K562 (cell line): ENCODE data around the gene EXOC4. TPM values are rescaled to one million over a fixed set of nuclear protein-coding genes. Genes with fewer than 3 reads are reported as not detected.

Experiments used
- ATAC-seq: fragments of 200-7000 bp; cut with Tn5 transposase; 3 replicates; pipeline ENCODE4 v1.9.1; 2020; ENCODE audit warnings: moderate library complexity
- BruUV-seq: library from RNA; stranded (reverse); fragments of 400-500 nt; replicated peaks from 2 replicates; lab custom pipeline; 2021; lab: Mats Ljungman, UMichigan
- CTCF ChIA-PET: fragments of 300-600 bp; formaldehyde crosslinking; extraction: SDS; loops from one replicate; lab custom pipeline; 2021; ENCODE audit warnings: low intra/inter-chr PET ratio; lab: Yijun Ruan, JAX
- POLR2A ChIA-PET: fragments of 300-600, 350-650 bp; sonication (Branson Sonifier 250); formaldehyde crosslinking; extraction: SDS; loops from one replicate; lab custom pipeline; 2021; ENCODE audit warnings: antibody characterized with exemption, inconsistent platforms; lab: Yijun Ruan, JAX
- DNase-seq, 4 experiments: peaks; one replicate each; pipeline versions ENCODE4 v3.0.0 to v3.0.0-alpha.2; 2011 to 2018; ENCODE audit warnings: low spot score in 3 of 4, mixed read lengths in 3 of 4; ENCODE audit errors: extremely low read depth in 1 of 4
- FAIRE-seq: peaks from 2 replicates; lab custom pipeline; 2011; peaks lifted over from hg19 to GRCh38; lab: Jason Lieb, UNC
- H2AFZ ChIP-seq: 2 replicates; pipeline ENCODE4 v1.6.0; 2011; ENCODE audit warnings: low read depth, low read length, control low read depth, inconsistent platforms
- H3K27ac ChIP-seq: fragments of 200-600 bp; 3 replicates; pipeline ENCODE4 v1.8.0; 2011; ENCODE audit warnings: low read depth, mild to moderate bottlenecking, control low read depth, inconsistent platforms, low read length, moderate library complexity, mixed read lengths; ENCODE audit errors: extremely low read depth
- H3K27me3 ChIP-seq, 2 experiments: fragments of 300-600 bp in 1 of 2; 2 replicates in 1 of 2; 3 replicates in 1 of 2; pipeline versions ENCODE4 v1.6.0 to v1.8.0; 2011; ENCODE audit warnings: inconsistent platforms in 2 of 2, low read length in 2 of 2, mild to moderate bottlenecking in 1 of 2, mixed read lengths in 1 of 2, moderate library complexity in 1 of 2; ENCODE audit not compliant: control insufficient read depth in 2 of 2, insufficient read depth in 2 of 2
- H3K36me3 ChIP-seq: fragments of 300-600 bp; 3 replicates; pipeline ENCODE4 v1.8.0; 2011; ENCODE audit warnings: mild to moderate bottlenecking, low read length, inconsistent platforms; ENCODE audit not compliant: control insufficient read depth, insufficient read depth
- H3K4me1 ChIP-seq, 2 experiments: fragments of 200-600 bp in 1 of 2; replicated peaks in 1 of 2; 2 replicates in 1 of 2; 3 replicates in 1 of 2; pipeline versions ENCODE4 v1.5.1 to v1.8.0; 2011; ENCODE audit warnings: inconsistent platforms in 2 of 2, low read length in 2 of 2, mild to moderate bottlenecking in 1 of 2, mixed read lengths in 1 of 2, moderate library complexity in 1 of 2; ENCODE audit not compliant: control insufficient read depth in 2 of 2, insufficient read depth in 2 of 2
- H3K4me2 ChIP-seq: 2 replicates; pipeline ENCODE4 v1.6.1; 2011; ENCODE audit warnings: low read length, control low read depth, inconsistent platforms, mixed read lengths; ENCODE audit not compliant: insufficient read depth
- H3K4me3 ChIP-seq: fragments of 200-600 bp; sonication (generic), shearing (Covaris generic); 2 replicates; pipeline ENCODE4 v1.5.1; 2016; ENCODE audit warnings: control low read depth, inconsistent platforms
- H3K79me2 ChIP-seq: fragments of 200-600 bp; 3 replicates; pipeline ENCODE4 v1.8.0; 2011; ENCODE audit warnings: low read length, inconsistent platforms; ENCODE audit not compliant: control insufficient read depth, insufficient read depth
- H3K9ac ChIP-seq, 2 experiments: 2 replicates each; pipeline versions ENCODE4 v1.6.0 to v1.6.1; 2011; ENCODE audit warnings: low read depth in 2 of 2, low read length in 2 of 2, control low read depth in 1 of 2, inconsistent platforms in 1 of 2, mild to moderate bottlenecking in 1 of 2, mixed read lengths in 1 of 2; ENCODE audit not compliant: insufficient read depth in 1 of 2
- H3K9me1 ChIP-seq: one replicate; pipeline ENCODE4 v1.6.0; 2011; ENCODE audit warnings: inconsistent platforms, mild to moderate bottlenecking, low read length, moderate library complexity; ENCODE audit not compliant: control insufficient read depth, insufficient read depth
- H3K9me3 ChIP-seq: replicated peaks from 2 replicates; pipeline ENCODE4 v1.5.1; 2011; ENCODE audit warnings: low read depth, low read length, inconsistent platforms; ENCODE audit not compliant: control insufficient read depth, insufficient read depth
- H4K20me1 ChIP-seq: replicated peaks from 2 replicates; pipeline ENCODE4 v1.6.1; 2011; ENCODE audit warnings: low read length, inconsistent platforms, mixed read lengths; ENCODE audit not compliant: control insufficient read depth, insufficient read depth
- ARID1B ChIP-seq: fragments of 450-650 bp; IDR thresholded peaks from 2 replicates; pipeline ENCODE4 v1.6.1; 2016; ENCODE audit warnings: antibody characterized with exemption, mild to moderate bottlenecking, inconsistent platforms
- CBFA2T2 ChIP-seq: fragments of 450-650 bp; conservative IDR thresholded peaks from 2 replicates; pipeline ENCODE4 v1.6.1; 2017; ENCODE audit warnings: mild to moderate bottlenecking
- CBFA2T3 ChIP-seq: fragments of 450-650 bp; IDR thresholded peaks from 2 replicates; pipeline ENCODE4 v1.6.1; 2017
- DPF2 ChIP-seq: fragments of 450-650 bp; IDR thresholded peaks from 2 replicates; pipeline ENCODE4 v1.6.1; 2016
- E2F5 ChIP-seq: sonication (generic); formaldehyde crosslinking; IDR thresholded peaks from 2 replicates; pipeline ENCODE4 v1.8.0; 2022; ENCODE audit warnings: mild to moderate bottlenecking, missing genetic modification reagents
- ESRRB ChIP-seq: fragments of 250-450 bp; sonication (Bioruptor Pico); IDR thresholded peaks from 2 replicates; pipeline ENCODE4 v1.5.0; 2020; ENCODE audit warnings: mild to moderate bottlenecking, moderate library complexity, borderline replicate concordance
- MCM7 ChIP-seq, 2 experiments: fragments of 450-650 bp; IDR thresholded peaks; 2 replicates each; pipeline ENCODE4 v1.6.1; 2016 to 2018
- NFE2L1 ChIP-seq: fragments of 450-650 bp; IDR thresholded peaks from 2 replicates; pipeline ENCODE4 v1.6.1; 2016; ENCODE audit warnings: missing genetic modification characterization, low read depth, mild to moderate bottlenecking, missing compliant biosample characterization, moderate library complexity, borderline replicate concordance
- NRF1 ChIP-seq, 2 experiments: fragments of 450-650 bp; IDR thresholded peaks in 1 of 2; conservative IDR thresholded peaks in 1 of 2; 2 replicates each; pipeline ENCODE4 v1.6.1; 2014; ENCODE audit warnings: mild to moderate bottlenecking in 2 of 2
- PYGO2 ChIP-seq: fragments of 450-650 bp; IDR thresholded peaks from 2 replicates; pipeline ENCODE4 v1.6.1; 2016; ENCODE audit warnings: mild to moderate bottlenecking, missing genetic modification characterization, moderate library complexity, missing compliant biosample characterization
- SAFB2 ChIP-seq: fragments of 200-400 bp; formaldehyde crosslinking; IDR thresholded peaks from 2 replicates; pipeline ENCODE4 v1.6.1; 2018; ENCODE audit warnings: borderline replicate concordance, low read length, low read depth, moderate library complexity; ENCODE audit not compliant: severe bottlenecking
- SMAD4 ChIP-seq: fragments of 250-450 bp; sonication (Bioruptor Pico); conservative IDR thresholded peaks from 2 replicates; pipeline ENCODE4 v1.8.0; 2021; ENCODE audit warnings: inconsistent platforms, mild to moderate bottlenecking, moderate library complexity
- TAF7 ChIP-seq: fragments of 450-650 bp; IDR thresholded peaks from 2 replicates; pipeline ENCODE4 v1.6.1; 2016; ENCODE audit warnings: missing genetic modification characterization, missing compliant biosample characterization
- ZNF280A ChIP-seq: fragments of 450-650 bp; IDR thresholded peaks from 2 replicates; pipeline ENCODE4 v1.6.1; 2018; ENCODE audit warnings: mild to moderate bottlenecking, low read depth; ENCODE audit not compliant: partially characterized antibody
- WGBS: fragments of 100-300 bp; shearing (Covaris generic); methylation state at CpG from one replicate; pipeline ENCODE4 v1.1.6; 2016; ENCODE audit warnings: low coverage, mixed read lengths; ENCODE audit not compliant: insufficient coverage; ENCODE audit errors: missing lambda C conversion rate; 5-methylcytosine and 5-hydroxymethylcytosine counted together
- in situ Hi-C: fragments of 300-500 bp; cut with MboI; formaldehyde crosslinking; loops from 4 replicates; pipeline ENCODE4 v1.15.0; 2018; ENCODE audit warnings: inconsistent platforms, mixed read lengths
- intact Hi-C: fragments of 100-400 bp; cut with micrococcal nuclease; formaldehyde crosslinking; loops from 2 replicates; pipeline ENCODE4 v1.14.2; 2022
- polyA plus RNA-seq, 8 experiments: library from polyadenylated mRNA; depleted of rRNA in 4 of 8; stranded (reverse) in 5 of 8; unstranded in 3 of 8; fragments of >200 nt; fragmentation: Nextera tagmentation in 2 of 8; fragmentation: Illumina TruSeq in 1 of 8; extraction: Ambion mirVana in 2 of 8; extraction: Trizol in 1 of 8; gene quantifications; 2 replicates each; pipeline versions ENCODE4 v1.2.1 to v1.2.3, GENCODE V29; 2011 to 2014; ENCODE audit warnings: inconsistent platforms in 1 of 8, missing spikeins in 1 of 8
- total RNA-seq, 7 experiments: library from RNA; depleted of rRNA in 6 of 7; stranded (reverse); fragments of >200 nt in 6 of 7; fragmentation: Illumina TruSeq in 2 of 7; extraction: Trizol in 2 of 7; gene quantifications; 2 replicates each; pipeline versions ENCODE4 v1.2.1 to v1.2.3, GENCODE V29; 2011 to 2021; ENCODE audit warnings: low replicate concordance in 1 of 7

EXOC4 gene
- total and polyA plus RNA-seq, 9 of the 15 experiments (the other 6 are each of a cell fraction or from before 2014, with no cell fraction given): 18.5 to 73.1 (median 46.6) TPM

DNA sequence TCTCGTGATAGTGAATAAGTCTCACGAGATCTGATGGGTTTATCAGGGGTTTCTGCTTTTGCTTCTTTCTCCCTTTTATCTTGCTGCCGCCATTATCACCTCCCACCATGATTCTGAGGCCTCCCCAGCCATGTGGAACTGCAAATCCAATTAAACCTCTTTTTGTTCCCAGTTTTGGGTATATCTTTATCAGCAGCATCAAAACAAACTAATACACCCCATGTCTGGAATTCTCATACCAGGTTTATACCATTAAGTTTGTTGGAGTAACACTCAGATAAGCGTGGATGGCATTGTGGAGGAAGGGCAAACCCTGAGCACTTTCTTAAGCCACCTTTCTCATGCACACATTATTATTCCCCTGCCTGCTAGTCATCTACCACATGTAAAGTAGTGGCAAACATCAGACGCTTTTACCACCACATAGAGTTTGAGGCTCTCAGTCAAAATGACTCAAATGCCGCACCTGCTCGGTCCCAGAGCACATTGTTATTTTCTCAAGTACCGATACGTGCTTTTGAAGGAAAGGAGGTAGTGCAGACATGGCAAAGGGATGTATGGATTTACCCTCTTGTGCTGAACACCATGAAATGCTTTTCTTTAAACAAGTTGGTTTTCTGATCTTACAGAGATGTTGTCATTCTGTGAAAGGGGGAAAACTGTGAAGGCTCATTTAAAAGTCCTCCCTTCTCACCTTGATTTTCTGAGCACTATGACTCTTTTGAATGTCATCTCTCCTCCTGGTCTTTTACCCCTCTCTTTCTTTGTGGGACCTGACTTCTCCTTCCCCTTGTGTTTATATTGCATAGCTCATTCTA lies 429.7 kb downstream of the EXOC4 start (continued):
- TF ChIP-seq CBFA2T2: no peak
- no peak for TF ChIP-seq SAFB2
- no peak for TF ChIP-seq TAF7
- TF ChIP-seq NFE2L1: no peak
- 0 out of 2 replicates have a peak, but pooled peaks have one; percentile 39 for TF ChIP-seq DPF2
- no peak for TF ChIP-seq ESRRB (CRISPR knock-in tag)
- TF ChIP-seq PYGO2: no peak
- TF ChIP-seq MCM7 (IDR thresholded peaks at IDR 0.05): no peak

DNA sequence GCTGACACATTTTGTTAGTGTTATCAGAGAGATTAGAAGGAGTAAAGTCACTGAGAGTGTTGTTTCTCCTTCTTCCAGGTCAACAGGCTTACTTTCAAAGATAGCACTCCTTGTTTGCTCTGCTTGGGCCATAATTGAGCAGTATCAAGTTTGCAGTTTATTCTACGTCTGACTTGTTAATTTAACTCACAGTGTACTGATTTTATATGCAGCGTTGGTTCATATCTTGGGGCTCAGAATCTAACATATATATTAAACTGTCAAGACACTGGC lies 430.2 kb downstream of the EXOC4 start:
- no peak for FAIRE-seq
- ChIA-PET POLR2A (interaction anchor here (1.3 kb wide), 1 partner anchor 17 kb away, joined by 3 read pairs; no protein-coding TSS in a partner anchor), CTCF (no interaction called here)
- in situ Hi-C loops: no loop called here
- Histone ChIP-seq H3K9me1 (no peaks in the 10 kb centered on the region), H3K27ac (no peak overlapping the region), H3K4me1 (peaks cover 0 to 4% of the 10 kb centered on the region in 2 experiments; a peak in 2 of 5 replicates), H3K27me3 (no peaks in the 10 kb centered on the region), H3K36me3 (no peaks in the 10 kb centered on the region), H4K20me1 (no peaks in the 10 kb centered on the region), H3K4me3 (no peak overlapping the region), H2AFZ (no peak overlapping the region), H3K79me2 (no peaks in the 10 kb centered on the region), H3K4me2 (no peak overlapping the region), H3K9ac (no peak overlapping the region), H3K9me3 (no peaks in the 10 kb centered on the region)
- intact Hi-C loops: no loop called here
- no peak for ATAC-seq
- WGBS: 30% methylated on average over 2 of the region's 2 CpGs
- BruUV-seq: no TSS peak
- peak in 1 of 4 experiments; percentile 10 for DNase-seq
- TF ChIP-seq SMAD4 (CRISPR knock-in tag) (no peak), E2F5 (no peak), ARID1B (0 out of 2 replicates have a peak, but pooled peaks have one; percentile 18), CBFA2T3 (peak; percentile 9; the same call in 1 of the 2 replicates), NRF1 (conservative IDR thresholded peaks at IDR 0.05 in 1 of 2, IDR thresholded peaks at IDR 0.05 in 1 of 2) (no peak), ZNF280A (no peak)
